ENCODE data around the gene PTTG1IP.

DNA sequence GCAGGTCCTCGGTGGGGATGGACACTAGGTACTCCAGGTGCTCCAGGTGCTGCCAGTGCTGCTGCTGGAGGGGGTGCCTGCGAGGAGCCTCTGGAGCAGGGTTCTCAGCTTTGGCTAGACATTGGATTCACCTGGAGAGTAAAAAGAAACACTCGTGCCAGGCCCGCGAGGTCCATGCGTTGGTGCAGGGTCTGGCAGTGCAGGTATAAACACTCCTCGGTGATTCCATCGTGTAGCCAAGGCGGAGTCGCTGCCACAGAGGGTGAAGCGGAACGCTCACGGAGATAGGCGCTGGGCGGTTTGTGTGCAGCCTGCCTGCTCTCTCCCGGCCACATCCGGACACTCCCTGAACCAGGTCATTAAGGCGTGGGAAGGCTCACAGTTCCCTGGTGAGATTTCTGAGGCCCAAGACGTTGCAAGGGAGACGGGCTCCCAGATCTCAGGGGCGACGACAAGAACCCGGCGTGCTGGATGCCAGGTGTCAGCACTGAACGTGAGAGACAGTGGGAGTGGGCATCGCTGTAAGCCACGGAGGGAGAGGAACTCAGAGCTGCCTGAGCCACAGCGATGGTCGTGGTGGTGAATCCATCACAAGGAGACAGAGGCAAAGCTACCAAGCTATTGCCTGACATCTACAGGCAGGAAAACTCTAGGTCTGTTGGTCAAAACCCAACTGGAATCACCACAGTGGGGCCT, 38.4 kb downstream of the PTTG1IP start:
- TF ChIP-seq, protein P1, sequence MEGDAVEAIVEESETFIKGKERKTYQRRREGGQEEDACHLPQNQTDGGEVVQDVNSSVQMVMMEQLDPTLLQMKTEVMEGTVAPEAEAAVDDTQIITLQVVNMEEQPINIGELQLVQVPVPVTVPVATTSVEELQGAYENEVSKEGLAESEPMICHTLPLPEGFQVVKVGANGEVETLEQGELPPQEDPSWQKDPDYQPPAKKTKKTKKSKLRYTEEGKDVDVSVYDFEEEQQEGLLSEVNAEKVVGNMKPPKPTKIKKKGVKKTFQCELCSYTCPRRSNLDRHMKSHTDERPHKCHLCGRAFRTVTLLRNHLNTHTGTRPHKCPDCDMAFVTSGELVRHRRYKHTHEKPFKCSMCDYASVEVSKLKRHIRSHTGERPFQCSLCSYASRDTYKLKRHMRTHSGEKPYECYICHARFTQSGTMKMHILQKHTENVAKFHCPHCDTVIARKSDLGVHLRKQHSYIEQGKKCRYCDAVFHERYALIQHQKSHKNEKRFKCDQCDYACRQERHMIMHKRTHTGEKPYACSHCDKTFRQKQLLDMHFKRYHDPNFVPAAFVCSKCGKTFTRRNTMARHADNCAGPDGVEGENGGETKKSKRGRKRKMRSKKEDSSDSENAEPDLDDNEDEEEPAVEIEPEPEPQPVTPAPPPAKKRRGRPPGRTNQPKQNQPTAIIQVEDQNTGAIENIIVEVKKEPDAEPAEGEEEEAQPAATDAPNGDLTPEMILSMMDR (IDR thresholded peaks at IDR 0.05; ENCODE audit: insufficient read depth, low read depth, low read length) = no peak
- TF ChIP-seq EZH2 (IDR thresholded peaks at IDR 0.05; ENCODE audit: insufficient read depth, low read length) = no peak

Measured in astrocyte (in vitro differentiated cells and primary cell).